RWPE2 (cell line): ENCODE results near the gene RPL37.
"Not testable (repeated sequence)": the region's sequence is repeated elsewhere in the genome, so short reads cannot be mapped to it uniquely, and the experiment has no call there.

Source experiments
- ATAC-seq: fragments of 200-7000 bp; cut with Tn5 transposase; 3 replicates; pipeline ENCODE4 v1.9.1; 2021; ENCODE audit warnings: low read depth
- DNase-seq: peaks from one replicate; pipeline ENCODE4 v3.0.0-alpha.2; 2020; ENCODE audit warnings: low spot score
- H3K27ac ChIP-seq: fragments of 450-650 bp; 2 replicates; pipeline ENCODE4 v1.5.1; 2017; ENCODE audit warnings: mild to moderate bottlenecking; ENCODE audit not compliant: poor library complexity, severe bottlenecking
- H3K27me3 ChIP-seq: fragments of 250-450 bp; sonication (Bioruptor Pico); 2 replicates; pipeline ENCODE4 v1.5.1; 2021; ENCODE audit warnings: mild to moderate bottlenecking, moderate library complexity; ENCODE audit not compliant: insufficient read depth, poor library complexity, severe bottlenecking
- H3K36me3 ChIP-seq: fragments of 250-450 bp; sonication (Bioruptor Pico); 2 replicates; pipeline ENCODE4 v1.5.1; 2020; ENCODE audit warnings: low read depth, mild to moderate bottlenecking, moderate library complexity
- H3K4me1 ChIP-seq: fragments of 250-450 bp; sonication (Bioruptor Pico); 2 replicates; pipeline ENCODE4 v1.5.1; 2021; ENCODE audit warnings: mild to moderate bottlenecking, moderate library complexity; ENCODE audit not compliant: insufficient read depth, poor library complexity, severe bottlenecking
- H3K4me3 ChIP-seq: fragments of 250-450 bp; sonication (Bioruptor Pico); 2 replicates; pipeline ENCODE4 v1.5.1; 2021; ENCODE audit warnings: mild to moderate bottlenecking, moderate library complexity; ENCODE audit not compliant: severe bottlenecking
- H3K9me3 ChIP-seq: fragments of 250-450 bp; sonication (Bioruptor Pico); 2 replicates; pipeline ENCODE4 v1.5.1; 2021; ENCODE audit warnings: mild to moderate bottlenecking, moderate library complexity; ENCODE audit not compliant: severe bottlenecking
- TF ChIP-seq, protein P1 (sequence below): fragments of 450-650 bp; IDR thresholded peaks from one replicate; pipeline ENCODE4 v1.5.1; 2017; ENCODE audit warnings: mild to moderate bottlenecking, moderate library complexity; ENCODE audit not compliant: poor library complexity, severe bottlenecking

RPL37 gene

DNA sequence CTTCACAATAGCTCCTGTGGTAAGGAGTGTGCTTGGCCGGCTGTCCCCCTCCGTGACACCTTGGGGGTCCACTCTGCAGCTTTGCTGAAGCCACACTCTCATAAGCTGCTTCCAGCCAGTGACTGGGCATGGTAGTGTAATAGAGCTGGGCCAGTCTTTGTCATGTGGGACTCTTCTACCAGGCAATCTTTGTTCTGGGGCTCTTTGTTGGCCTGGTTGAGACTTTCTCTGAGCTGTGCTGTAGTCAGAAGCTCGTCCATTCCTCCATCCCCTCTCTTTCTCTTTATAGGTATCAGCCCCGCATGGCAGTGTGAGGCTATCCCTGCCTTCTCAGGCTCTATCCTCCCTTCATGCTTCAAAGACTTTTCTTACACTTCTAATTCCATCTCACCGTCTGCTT is 31.8 kb upstream of the RPL37 start:
- no peak for DNase-seq
- TF ChIP-seq, protein P1, sequence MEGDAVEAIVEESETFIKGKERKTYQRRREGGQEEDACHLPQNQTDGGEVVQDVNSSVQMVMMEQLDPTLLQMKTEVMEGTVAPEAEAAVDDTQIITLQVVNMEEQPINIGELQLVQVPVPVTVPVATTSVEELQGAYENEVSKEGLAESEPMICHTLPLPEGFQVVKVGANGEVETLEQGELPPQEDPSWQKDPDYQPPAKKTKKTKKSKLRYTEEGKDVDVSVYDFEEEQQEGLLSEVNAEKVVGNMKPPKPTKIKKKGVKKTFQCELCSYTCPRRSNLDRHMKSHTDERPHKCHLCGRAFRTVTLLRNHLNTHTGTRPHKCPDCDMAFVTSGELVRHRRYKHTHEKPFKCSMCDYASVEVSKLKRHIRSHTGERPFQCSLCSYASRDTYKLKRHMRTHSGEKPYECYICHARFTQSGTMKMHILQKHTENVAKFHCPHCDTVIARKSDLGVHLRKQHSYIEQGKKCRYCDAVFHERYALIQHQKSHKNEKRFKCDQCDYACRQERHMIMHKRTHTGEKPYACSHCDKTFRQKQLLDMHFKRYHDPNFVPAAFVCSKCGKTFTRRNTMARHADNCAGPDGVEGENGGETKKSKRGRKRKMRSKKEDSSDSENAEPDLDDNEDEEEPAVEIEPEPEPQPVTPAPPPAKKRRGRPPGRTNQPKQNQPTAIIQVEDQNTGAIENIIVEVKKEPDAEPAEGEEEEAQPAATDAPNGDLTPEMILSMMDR = no peak
- H3K36me3 ChIP-seq = no peaks in the 10 kb centered on the region
- H3K27me3 ChIP-seq = no peaks in the 10 kb centered on the region
- H3K4me3 ChIP-seq = no peak overlapping the region
- ATAC-seq = no peak
- H3K4me1 ChIP-seq = no peaks in the 10 kb centered on the region
- no peaks in the 10 kb centered on the region for H3K9me3 ChIP-seq
- H3K27ac ChIP-seq = no peak overlapping the region

DNA sequence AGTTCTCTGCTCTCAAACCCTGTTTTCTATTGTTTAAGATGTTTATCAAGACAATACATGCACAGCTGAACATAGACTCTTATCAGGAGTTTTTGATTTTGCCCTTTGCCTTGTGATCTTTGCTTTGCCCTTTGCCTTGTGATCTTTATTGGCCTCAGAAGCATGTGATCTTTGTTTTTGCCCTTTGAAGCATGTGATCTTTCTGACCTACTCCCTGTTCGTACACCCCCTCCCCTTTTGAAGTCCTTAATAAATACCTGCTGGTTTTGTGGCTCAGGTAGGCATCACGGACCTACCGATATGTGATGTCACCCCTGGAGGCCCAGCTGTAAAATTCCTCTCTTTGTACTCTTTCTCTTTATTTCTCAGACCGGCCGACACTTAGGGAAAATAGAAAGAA is 30.0 kb upstream of the RPL37 start:
- not testable (repeated sequence) for H3K27me3 ChIP-seq, DNase-seq, ATAC-seq, H3K4me3 ChIP-seq, H3K9me3 ChIP-seq, H3K4me1 ChIP-seq, H3K27ac ChIP-seq, H3K36me3 ChIP-seq

DNA sequence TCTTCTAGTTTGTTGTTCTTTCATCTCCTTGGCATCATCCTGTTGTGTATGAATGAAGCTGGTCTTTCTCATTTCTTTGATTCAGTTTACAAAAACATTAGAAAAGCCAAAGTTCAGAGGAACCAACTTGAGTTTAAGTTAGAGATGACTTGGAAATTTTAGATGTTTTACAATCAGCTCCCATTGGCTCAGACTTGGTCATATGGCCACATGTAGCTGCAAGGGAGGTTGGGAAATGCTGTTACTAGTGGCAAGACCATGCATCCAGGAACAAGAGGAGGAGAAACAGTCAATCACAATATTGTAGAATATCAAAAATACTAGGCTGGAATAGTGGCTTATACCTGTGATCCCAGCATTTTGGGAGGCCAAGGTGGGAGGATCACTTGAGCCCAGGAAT is 25.7 kb upstream of the RPL37 start:
- Histone ChIP-seq H3K27me3 (no peaks in the 10 kb centered on the region), H3K36me3 (no peaks in the 10 kb centered on the region), H3K4me3 (no peak overlapping the region), H3K27ac (no peak overlapping the region), H3K9me3 (no peaks in the 10 kb centered on the region), H3K4me1 (no peaks in the 10 kb centered on the region)
- DNase-seq = no peak
- TF ChIP-seq, protein P1 = no peak
- ATAC-seq = no peak

DNA sequence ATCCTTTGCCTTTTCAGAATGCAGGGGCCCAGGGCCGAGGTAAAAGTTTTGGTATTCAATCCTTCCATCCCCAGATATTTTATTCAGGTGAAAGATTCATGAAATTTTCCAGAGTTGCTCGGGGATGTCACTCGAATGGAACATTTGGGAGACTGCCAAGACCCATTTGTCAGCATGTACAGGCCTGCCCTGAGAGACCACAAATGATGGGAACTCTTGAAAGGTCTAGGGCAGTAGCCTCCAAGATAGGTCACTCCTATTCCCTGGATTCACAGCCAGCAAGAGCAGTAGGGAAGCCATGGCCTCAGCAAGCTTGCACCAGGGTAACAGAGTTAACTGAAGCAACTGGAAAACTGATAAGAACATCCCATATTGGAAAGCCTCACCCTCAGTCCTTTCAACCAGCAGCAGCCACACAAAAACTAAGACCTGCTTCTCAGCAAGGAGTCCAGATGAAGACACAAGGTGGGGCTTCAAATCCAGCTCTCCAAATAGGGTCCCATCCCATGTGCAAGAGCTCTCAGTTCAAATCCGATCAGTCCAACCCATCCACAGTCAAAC is 18.7 kb upstream of the RPL37 start:
- Histone ChIP-seq H3K4me3 (no peak overlapping the region), H3K9me3 (no peaks in the 10 kb centered on the region), H3K36me3 (no peaks in the 10 kb centered on the region), H3K27me3 (no peaks in the 10 kb centered on the region), H3K27ac (no peak overlapping the region), H3K4me1 (no peaks in the 10 kb centered on the region)
- DNase-seq (no peak), ATAC-seq (peak; percentile 58; the same call in 2 of the 3 replicates)
- TF ChIP-seq, protein P1 = no peak

DNA sequence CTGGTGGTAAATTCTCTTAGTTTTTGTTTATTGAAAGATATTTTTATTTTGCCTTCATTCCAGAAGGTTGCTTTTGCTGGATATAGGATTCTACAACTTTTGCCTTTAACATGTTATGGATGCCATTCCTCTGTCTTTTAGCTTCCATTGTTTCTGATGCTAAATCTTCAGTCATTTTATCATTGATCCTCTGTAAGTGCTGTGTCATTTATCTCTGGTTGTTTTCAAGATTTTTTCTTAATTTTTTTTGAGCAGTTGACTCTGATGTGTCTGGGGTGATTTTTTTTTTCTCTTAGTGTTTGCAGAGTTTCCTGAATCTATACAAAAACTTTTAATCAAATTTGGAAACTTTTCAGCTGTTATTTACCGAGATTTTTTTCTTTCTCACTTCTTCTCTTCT is 12.5 kb upstream of the RPL37 start:
- DNase-seq = no peak
- TF ChIP-seq, protein P1 = no peak
- no peak overlapping the region for H3K4me3 ChIP-seq
- no peaks in the 10 kb centered on the region for H3K27me3 ChIP-seq
- ATAC-seq = no peak
- H3K36me3 ChIP-seq = no peaks in the 10 kb centered on the region
- no peak overlapping the region for H3K27ac ChIP-seq
- H3K4me1 ChIP-seq = no peaks in the 10 kb centered on the region
- no peaks in the 10 kb centered on the region for H3K9me3 ChIP-seq
